ENCODE data around the gene PTGES2. TPM values are rescaled to one million over a fixed set of nuclear protein-coding genes. Genes with fewer than 3 reads are reported as not detected.

The PTGES2 gene
- total RNA-seq, 1 donor from 2014 or later: 72.2 TPM

- Mint-ChIP-seq H3K4me1 (peaks cover 33% of the 10 kb centered on the region), H3K27me3 (ENCODE audit: low read depth) (no peaks in the 10 kb centered on the region), H3K4me3 (no peak overlapping the region), H3K27ac (ENCODE audit: unreplicated experiment) (no peak overlapping the region), H3K36me3 (ENCODE audit: low read depth) (no peaks in the 10 kb centered on the region), H3K9me3 (no peaks in the 10 kb centered on the region)
- DNase-seq (ENCODE audit: low read depth, low spot score): no peak
- no peak for TF ChIP-seq CTCF (conservative IDR thresholded peaks at IDR 0.05)
Measured at GRCh38 chr9:128085943-128086342, 41.6 kb downstream of the PTGES2 start.

GRCh38 chr9:128084746-128085145 lies 42.8 kb downstream of the PTGES2 start:
- Mint-ChIP-seq H3K9me3 (no peaks in the 10 kb centered on the region), H3K36me3 (ENCODE audit: low read depth) (no peaks in the 10 kb centered on the region), H3K27ac (ENCODE audit: unreplicated experiment) (no peak overlapping the region), H3K27me3 (ENCODE audit: low read depth) (no peaks in the 10 kb centered on the region), H3K4me1 (peaks cover 34% of the 10 kb centered on the region), H3K4me3 (no peak overlapping the region)
- no peak for TF ChIP-seq CTCF (conservative IDR thresholded peaks at IDR 0.05)
- DNase-seq (ENCODE audit: low read depth, low spot score): no peak

GRCh38 chr9:128082151-128082550 lies 45.4 kb downstream of the PTGES2 start:
- no peak overlapping the region for H3K4me3 Mint-ChIP-seq
- TF ChIP-seq CTCF (conservative IDR thresholded peaks at IDR 0.05): no peak
- DNase-seq (ENCODE audit: low read depth, low spot score): no peak
- H3K4me1 Mint-ChIP-seq: peaks cover 31% of the 10 kb centered on the region
- H3K36me3 Mint-ChIP-seq (ENCODE audit: low read depth): no peaks in the 10 kb centered on the region
- H3K27me3 Mint-ChIP-seq (ENCODE audit: low read depth): no peaks in the 10 kb centered on the region
- no peaks in the 10 kb centered on the region for H3K9me3 Mint-ChIP-seq
- peak overlapping the region; percentile 67 for H3K27ac Mint-ChIP-seq (ENCODE audit: unreplicated experiment)

- peak; percentile 43 for DNase-seq (ENCODE audit: low read depth, low spot score)
- TF ChIP-seq CTCF (conservative IDR thresholded peaks at IDR 0.05): no peak
- no peaks in the 10 kb centered on the region for H3K27me3 Mint-ChIP-seq (ENCODE audit: low read depth)
- H3K4me3 Mint-ChIP-seq: peak overlapping the region; percentile 13
- H3K9me3 Mint-ChIP-seq: no peaks in the 10 kb centered on the region
- H3K27ac Mint-ChIP-seq (ENCODE audit: unreplicated experiment): peak overlapping the region; percentile 23
- H3K4me1 Mint-ChIP-seq: peaks cover 31% of the 10 kb centered on the region
- no peaks in the 10 kb centered on the region for H3K36me3 Mint-ChIP-seq (ENCODE audit: low read depth)
Measured at GRCh38 chr9:128081056-128081455, 46.5 kb downstream of the PTGES2 start.

GRCh38 chr9:128080206-128080605 lies 47.3 kb downstream of the PTGES2 start:
- Mint-ChIP-seq H3K9me3 (no peaks in the 10 kb centered on the region), H3K36me3 (ENCODE audit: low read depth) (no peaks in the 10 kb centered on the region), H3K27ac (ENCODE audit: unreplicated experiment) (no peak overlapping the region), H3K27me3 (ENCODE audit: low read depth) (no peaks in the 10 kb centered on the region), H3K4me3 (no peak overlapping the region), H3K4me1 (peaks cover 31% of the 10 kb centered on the region)
- DNase-seq (ENCODE audit: low read depth, low spot score): no peak
- no peak for TF ChIP-seq CTCF (conservative IDR thresholded peaks at IDR 0.05)
